Breast epithelium (tissue), 3 donors: ENCODE measurements around the gene CAMTA1.

Source experiments
- POLR2AphosphoS5 ChIP-seq, 3 donors: sonication (generic); formaldehyde crosslinking; IDR thresholded peaks; one replicate each; pipeline ENCODE4 v1.6.1; 2017; ENCODE audit warnings: antibody characterized with exemption in 3 of 3
- TF ChIP-seq, protein P1 (sequence below), 3 donors: fragments of 450-650 bp; IDR thresholded peaks; one replicate each; pipeline ENCODE4 v1.5.1; 2016 to 2017; ENCODE audit warnings: antibody characterized with exemption in 3 of 3, mild to moderate bottlenecking in 3 of 3, moderate library complexity in 3 of 3

DNA sequence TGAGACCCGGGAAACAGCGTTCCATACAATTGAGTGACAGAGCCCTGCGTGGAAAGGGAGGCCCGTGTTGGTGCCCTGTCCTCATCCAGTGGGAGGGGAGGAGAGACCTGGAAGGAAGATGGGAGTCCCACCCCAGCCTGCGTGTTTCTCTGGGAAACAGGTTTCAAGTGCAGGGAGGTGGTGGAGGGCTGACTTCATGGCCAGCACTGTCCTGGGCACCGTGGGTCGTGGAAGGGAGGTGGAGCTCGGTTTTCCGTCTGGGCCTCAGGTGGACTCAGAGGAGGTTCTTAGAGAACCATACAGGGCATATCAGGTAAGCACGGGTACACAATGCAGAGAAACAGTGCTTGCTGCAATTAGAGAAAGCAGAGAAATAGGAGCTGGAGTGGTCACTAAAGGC lies 222.6 kb downstream of the CAMTA1 start:
- no peak for TF ChIP-seq POLR2AphosphoS5 (IDR thresholded peaks at IDR 0.05)
- TF ChIP-seq, protein P1, sequence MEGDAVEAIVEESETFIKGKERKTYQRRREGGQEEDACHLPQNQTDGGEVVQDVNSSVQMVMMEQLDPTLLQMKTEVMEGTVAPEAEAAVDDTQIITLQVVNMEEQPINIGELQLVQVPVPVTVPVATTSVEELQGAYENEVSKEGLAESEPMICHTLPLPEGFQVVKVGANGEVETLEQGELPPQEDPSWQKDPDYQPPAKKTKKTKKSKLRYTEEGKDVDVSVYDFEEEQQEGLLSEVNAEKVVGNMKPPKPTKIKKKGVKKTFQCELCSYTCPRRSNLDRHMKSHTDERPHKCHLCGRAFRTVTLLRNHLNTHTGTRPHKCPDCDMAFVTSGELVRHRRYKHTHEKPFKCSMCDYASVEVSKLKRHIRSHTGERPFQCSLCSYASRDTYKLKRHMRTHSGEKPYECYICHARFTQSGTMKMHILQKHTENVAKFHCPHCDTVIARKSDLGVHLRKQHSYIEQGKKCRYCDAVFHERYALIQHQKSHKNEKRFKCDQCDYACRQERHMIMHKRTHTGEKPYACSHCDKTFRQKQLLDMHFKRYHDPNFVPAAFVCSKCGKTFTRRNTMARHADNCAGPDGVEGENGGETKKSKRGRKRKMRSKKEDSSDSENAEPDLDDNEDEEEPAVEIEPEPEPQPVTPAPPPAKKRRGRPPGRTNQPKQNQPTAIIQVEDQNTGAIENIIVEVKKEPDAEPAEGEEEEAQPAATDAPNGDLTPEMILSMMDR (IDR thresholded peaks at IDR 0.05) = no peak
